ENCODE data around the gene PSMC5.
"Not testable (repeated sequence)": the region's sequence is repeated elsewhere in the genome, so short reads cannot be mapped to it uniquely, and the experiment has no call there.

The PSMC5 gene

DNA sequence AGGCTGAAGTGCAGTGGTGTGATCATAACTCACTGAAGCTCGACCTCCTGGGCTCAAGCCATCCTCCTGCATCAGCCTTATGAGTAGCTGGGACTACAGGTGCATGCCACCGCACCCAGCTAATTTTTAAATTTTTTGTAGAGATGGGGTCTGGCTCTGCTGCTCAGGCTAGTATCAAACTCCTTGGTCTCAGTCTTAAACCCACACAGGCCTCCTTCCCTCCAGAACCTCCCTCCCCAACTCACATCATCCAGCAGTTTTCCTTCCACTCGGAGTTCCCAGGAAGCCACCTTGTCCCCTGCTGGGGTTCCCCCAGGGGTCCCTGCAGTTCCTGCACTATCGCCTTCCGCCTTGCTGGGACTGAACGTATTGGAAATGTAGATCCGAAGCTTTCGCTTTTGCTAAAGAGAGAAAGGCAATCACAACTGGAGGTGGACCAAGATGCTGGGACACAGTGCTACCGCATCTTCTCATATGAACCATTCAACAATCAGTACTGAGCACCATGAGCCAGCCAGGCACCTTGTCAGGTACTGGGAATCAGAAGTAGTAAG lies 8.0 kb downstream of the PSMC5 start:
- no peak overlapping the region for H3K4me3 Mint-ChIP-seq
- H3K36me3 Mint-ChIP-seq (ENCODE audit: insufficient read depth) = peaks cover 45% of the 10 kb centered on the region
- no peaks in the 10 kb centered on the region for H3K27me3 Mint-ChIP-seq
- no peaks in the 10 kb centered on the region for H3K9me3 Mint-ChIP-seq
- no peak for ATAC-seq (replicated peaks; ENCODE audit: extremely low read depth, poor library complexity, severe bottlenecking)
- DNase-seq (ENCODE audit: low spot score in 2 of 2) = no peak
- H3K4me1 Mint-ChIP-seq = peaks cover 47% of the 10 kb centered on the region
- H3K27ac Mint-ChIP-seq (ENCODE audit: low read depth) = peak overlapping the region; percentile 71

DNA sequence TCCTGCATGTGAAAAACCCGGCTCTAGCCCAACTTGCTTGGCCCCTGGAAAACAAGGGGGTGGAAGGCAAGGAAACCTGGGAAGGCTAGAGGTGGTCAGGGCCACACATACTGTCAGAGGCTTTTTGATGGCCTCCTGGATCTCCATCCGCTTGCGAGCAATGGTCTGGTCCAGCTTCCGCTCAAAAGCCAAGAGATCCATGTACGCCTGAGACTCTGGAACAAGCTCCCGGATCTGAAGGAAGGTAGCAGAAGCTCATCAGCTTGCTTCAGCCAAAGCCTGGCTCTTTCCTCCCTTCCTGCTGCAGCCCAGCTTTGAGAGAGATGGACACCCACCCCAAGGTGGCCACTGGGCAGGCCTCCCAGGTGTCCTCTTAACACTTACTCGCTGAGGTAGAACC lies 9.6 kb downstream of the PSMC5 start:
- Mint-ChIP-seq H3K27me3 (no peaks in the 10 kb centered on the region), H3K27ac (ENCODE audit: low read depth) (peak overlapping the region; percentile 74), H3K4me1 (peaks cover 47% of the 10 kb centered on the region), H3K36me3 (ENCODE audit: insufficient read depth) (peaks cover 38% of the 10 kb centered on the region), H3K4me3 (no peak overlapping the region), H3K9me3 (no peaks in the 10 kb centered on the region)
- ATAC-seq (replicated peaks; ENCODE audit: extremely low read depth, poor library complexity, severe bottlenecking) = no peak
- no peak for DNase-seq (ENCODE audit: low spot score in 2 of 2)

DNA sequence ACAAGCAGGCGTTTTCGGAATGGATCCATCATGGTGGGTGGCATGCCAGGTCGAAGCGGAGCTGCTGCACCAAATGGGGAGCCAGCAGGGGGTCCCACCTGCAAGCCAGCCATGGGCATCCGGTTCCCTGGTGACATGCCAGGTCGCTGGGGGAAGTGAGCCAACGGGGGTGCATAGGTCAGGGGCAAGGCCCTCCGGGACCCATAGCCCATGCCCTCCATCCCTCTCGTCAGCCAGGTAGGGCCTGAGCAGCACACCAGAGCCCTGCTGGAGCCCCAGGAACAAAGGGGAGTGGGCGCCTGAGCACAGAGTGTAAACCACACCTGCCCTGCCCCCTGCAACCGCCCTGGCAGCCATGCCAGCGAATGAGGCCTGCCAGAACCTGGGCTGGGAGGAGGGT lies 10.2 kb downstream of the PSMC5 start:
- DNase-seq (ENCODE audit: low spot score in 2 of 2) (no peak), ATAC-seq (replicated peaks; ENCODE audit: extremely low read depth, poor library complexity, severe bottlenecking) (no peak)
- Mint-ChIP-seq H3K4me1 (peaks cover 46% of the 10 kb centered on the region), H3K36me3 (ENCODE audit: insufficient read depth) (peaks cover 38% of the 10 kb centered on the region), H3K27me3 (no peaks in the 10 kb centered on the region), H3K27ac (ENCODE audit: low read depth) (peak overlapping the region; percentile 74), H3K9me3 (no peaks in the 10 kb centered on the region), H3K4me3 (no peak overlapping the region)

DNA sequence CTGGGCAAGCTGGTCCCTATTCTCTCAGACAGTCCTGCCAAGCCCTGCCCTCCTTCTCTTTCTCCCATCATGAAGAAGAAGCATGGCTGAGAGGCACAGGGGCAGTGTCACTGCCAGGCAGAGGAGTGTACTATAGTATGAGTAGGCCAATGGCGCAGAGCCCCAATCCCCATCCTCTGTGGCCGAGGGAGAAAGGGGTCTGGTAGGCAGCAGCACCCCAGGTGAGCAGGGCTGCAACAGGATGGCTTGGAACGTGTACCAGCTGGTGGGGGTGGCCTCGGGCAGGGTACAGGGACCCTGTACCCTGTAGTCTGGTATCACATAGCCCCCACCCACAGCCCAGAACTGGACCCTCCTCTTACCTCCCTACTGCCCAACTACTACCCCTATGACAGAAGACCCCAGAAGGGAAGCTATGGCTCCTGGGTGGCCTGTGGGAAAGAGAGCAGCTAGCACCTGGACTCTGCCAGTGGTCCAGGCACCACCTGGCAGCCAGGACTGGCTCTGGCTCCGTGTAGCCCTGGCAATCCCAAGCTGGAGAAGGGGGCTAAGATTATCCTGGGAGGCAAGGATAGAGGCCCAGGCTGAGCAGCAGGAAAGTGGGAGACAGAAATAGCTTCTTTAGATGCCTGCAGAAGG lies 10.8 kb downstream of the PSMC5 start:
- Mint-ChIP-seq H3K36me3 (ENCODE audit: insufficient read depth) (peaks cover 38% of the 10 kb centered on the region), H3K4me3 (no peak overlapping the region), H3K9me3 (no peaks in the 10 kb centered on the region), H3K27ac (ENCODE audit: low read depth) (peak overlapping the region; percentile 70), H3K4me1 (peaks cover 46% of the 10 kb centered on the region), H3K27me3 (no peaks in the 10 kb centered on the region)
- DNase-seq (ENCODE audit: low spot score in 2 of 2) (no peak), ATAC-seq (replicated peaks; ENCODE audit: extremely low read depth, poor library complexity, severe bottlenecking) (no peak)

DNA sequence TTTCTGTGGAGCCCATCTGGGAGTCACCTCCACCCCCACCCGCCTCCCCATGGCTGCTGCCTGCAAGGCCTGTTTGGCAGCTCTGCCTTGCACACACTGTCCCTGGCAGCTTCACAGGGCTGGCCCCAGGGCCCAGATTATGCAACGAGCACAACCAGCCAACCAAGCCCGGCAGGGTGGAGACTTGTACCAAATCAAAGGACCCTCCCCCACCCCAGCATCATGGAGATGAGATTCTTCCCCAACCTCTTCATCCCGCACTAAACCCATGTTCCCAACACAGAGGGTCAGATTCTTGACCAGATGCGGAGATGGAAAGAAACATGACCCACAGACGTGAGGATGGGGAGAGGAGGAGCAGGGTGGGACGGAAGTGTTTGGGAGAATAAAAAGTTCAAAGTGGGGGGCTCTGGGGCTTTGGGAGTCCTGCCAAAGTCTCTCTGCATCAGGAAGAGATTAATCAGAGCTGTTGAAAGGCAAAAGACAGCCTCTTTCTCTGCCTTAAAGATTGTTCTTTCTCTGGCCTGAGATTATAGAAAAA lies 11.5 kb downstream of the PSMC5 start:
- ATAC-seq (replicated peaks; ENCODE audit: extremely low read depth, poor library complexity, severe bottlenecking) = no peak
- peak overlapping the region; percentile 70 for H3K27ac Mint-ChIP-seq (ENCODE audit: low read depth)
- H3K4me1 Mint-ChIP-seq = peaks cover 46% of the 10 kb centered on the region

DNA sequence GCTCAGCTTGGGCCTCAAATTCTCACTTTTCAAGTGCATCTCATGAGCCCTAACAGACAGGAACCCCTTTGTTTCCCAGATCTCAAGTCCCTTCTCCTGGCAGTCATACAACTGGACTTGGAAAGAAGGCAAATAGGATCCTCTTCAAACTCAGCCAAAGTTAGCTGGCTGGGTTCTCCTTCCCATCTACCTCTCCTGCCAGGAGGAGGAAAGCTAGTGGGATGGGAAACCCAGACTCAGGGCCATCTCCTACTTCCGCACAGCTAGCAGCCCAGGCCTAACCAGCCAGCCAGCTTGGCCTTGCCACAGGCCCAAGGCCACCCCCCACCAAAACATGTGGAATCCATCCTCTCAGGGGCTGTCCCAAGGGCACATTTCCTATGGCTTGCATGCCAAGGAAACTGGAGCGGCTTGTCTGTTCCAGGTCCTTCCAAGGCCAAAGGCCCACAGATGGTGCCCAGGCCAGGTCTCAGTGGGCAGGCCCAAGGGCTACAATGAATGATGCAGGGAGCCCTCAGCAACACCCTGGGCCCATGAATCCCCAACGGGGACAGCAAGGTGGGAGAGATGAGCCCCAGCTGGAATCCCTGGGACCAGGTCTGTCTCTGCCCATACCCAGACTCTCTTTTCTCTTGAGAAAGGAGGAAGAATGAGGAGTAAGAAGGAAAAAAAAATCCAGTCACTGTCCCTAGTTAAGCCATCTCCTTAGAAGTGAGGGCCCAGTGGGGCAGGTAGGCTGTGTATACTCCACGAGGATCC lies 13.5 kb downstream of the PSMC5 start:
- Mint-ChIP-seq H3K4me1 (peaks cover 36% of the 10 kb centered on the region), H3K27me3 (no peaks in the 10 kb centered on the region)
- DNase-seq (ENCODE audit: low spot score in 2 of 2) = no peak

More for the DNA sequence above, 11.5 kb downstream of the PSMC5 start:
- Mint-ChIP-seq H3K9me3 (no peaks in the 10 kb centered on the region), H3K4me3 (no peak overlapping the region), H3K36me3 (ENCODE audit: insufficient read depth) (peaks cover 40% of the 10 kb centered on the region), H3K27me3 (no peaks in the 10 kb centered on the region)
- no peak for DNase-seq (ENCODE audit: low spot score in 2 of 2)

DNA sequence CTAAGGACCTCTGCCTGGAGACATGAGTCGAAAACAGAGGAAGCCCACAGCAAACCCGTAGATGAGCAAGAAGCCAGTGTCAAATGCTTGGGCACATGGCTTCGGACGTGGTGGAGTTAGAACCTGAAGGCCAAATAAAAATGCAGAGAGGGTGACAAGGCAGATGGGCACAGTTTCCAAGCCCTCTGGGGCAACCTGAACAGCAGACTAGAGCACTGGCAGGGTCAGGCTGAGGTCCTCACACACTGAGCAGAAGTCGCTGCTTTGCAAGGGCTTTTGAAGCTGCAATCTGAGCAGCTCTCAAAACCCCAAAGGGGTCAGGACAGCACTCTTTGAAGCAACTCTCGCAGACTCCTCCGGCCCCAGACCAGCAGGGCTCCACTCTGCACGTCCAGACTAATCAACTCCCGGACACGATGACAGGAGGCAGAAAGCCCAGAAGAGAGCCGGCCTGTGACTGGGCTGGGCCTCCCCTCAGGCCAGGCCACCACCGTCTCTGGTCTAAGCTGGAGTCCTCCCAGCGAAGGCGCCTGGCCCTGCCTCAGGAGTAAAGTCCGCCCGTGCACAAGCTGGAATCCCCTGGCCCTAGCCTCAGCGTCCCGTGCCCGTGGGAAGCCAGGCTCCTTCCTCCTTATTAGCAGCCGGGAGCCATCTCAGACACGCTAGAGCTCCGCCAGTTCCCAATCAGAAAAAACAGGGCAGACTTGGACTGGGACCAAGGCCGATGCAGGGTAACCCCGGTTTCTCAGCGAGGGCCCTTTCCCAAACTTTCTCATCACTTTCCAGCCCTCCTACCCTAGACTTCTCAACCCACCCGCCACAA lies 14.3 kb downstream of the PSMC5 start:
- Mint-ChIP-seq H3K27ac (ENCODE audit: low read depth) (peak overlapping the region; percentile 93), H3K36me3 (ENCODE audit: insufficient read depth) (peaks cover 18% of the 10 kb centered on the region), H3K4me1 (peaks cover 36% of the 10 kb centered on the region), H3K9me3 (no peaks in the 10 kb centered on the region), H3K27me3 (no peaks in the 10 kb centered on the region), H3K4me3 (peak overlapping the region; percentile 93)
- no peak for DNase-seq (ENCODE audit: low spot score in 2 of 2)
- no peak for ATAC-seq (replicated peaks; ENCODE audit: extremely low read depth, poor library complexity, severe bottlenecking)

More for the DNA sequence above, 13.5 kb downstream of the PSMC5 start:
- no peaks in the 10 kb centered on the region for H3K9me3 Mint-ChIP-seq
- ATAC-seq (replicated peaks; ENCODE audit: extremely low read depth, poor library complexity, severe bottlenecking) = no peak
- peak overlapping the region; percentile 93 for H3K27ac Mint-ChIP-seq (ENCODE audit: low read depth)
- peaks cover 26% of the 10 kb centered on the region for H3K36me3 Mint-ChIP-seq (ENCODE audit: insufficient read depth)
- H3K4me3 Mint-ChIP-seq = peak overlapping the region; percentile 93

DNA sequence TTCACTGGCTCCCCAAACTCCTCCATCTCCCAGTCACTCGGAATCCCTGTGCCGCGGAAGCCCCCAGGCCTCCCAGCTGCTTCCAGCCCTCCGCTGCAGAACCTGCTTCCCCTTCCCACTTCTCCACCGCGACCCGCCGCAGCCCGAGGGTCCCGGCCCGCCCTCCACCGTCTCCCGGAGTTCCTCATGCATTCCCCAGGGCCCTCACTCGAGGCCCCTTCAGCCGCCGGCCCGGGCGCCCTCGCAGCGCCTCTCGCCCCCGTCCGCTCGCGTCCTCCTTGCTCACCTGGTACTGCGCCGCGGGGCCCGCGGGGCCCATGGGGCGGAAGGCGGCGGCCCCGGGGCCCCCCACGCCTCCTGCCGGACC lies 14.9 kb downstream of the PSMC5 start:
- peak; percentile 40 for ATAC-seq (replicated peaks; ENCODE audit: extremely low read depth, poor library complexity, severe bottlenecking)
- peak overlapping the region; percentile 93 for H3K27ac Mint-ChIP-seq (ENCODE audit: low read depth)
- no peaks in the 10 kb centered on the region for H3K27me3 Mint-ChIP-seq
- peaks cover 16% of the 10 kb centered on the region for H3K36me3 Mint-ChIP-seq (ENCODE audit: insufficient read depth)
- H3K4me3 Mint-ChIP-seq = peak overlapping the region; percentile 93
- H3K4me1 Mint-ChIP-seq = peaks cover 36% of the 10 kb centered on the region
- no peaks in the 10 kb centered on the region for H3K9me3 Mint-ChIP-seq
- DNase-seq (ENCODE audit: low spot score in 2 of 2) = no peak

DNA sequence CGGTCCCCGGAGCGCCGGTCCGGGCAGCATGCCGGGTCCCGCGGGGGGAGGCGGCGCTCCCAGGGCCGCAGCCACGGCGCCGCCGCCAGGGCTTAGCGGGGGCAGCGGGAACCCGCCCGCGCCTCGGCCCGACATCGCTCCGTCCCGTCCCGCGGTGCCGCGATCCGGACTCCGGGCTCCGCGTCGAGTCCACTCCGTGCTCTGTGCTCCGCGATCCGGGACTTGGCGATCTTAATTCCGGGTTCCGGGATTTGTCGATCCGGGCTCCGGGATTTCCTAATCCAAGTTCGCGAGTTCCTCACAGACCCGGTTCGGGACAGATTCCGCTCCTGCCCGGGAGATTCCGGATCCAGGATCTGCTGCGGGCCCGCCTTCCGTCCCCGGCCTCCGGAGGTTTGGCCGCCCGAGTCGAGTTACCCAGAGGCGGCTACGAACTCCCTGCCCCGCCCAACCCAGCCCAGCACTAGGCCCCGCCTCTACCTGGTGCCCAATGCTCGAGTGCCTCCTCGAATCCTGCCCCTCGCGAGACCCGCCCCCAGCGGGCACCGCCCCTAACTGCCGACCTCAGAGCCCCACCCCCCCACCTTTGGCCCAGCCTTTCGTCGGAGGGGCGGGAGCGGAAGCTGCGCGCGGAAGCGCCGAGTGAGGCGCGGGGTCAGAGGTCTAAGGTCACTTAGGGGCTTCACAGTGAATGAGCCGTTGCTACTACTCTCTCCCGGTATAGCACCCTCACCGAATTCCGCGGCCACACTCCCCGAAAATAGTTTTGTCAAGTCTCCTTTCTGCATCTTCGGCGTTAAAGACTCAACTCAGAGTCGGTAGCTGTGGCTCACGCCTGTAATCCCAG lies 15.5 kb downstream of the PSMC5 start, which contains the start of gene SMARCD2:
SMARCD2 (minus strand) TSS at position 146 of the 847 bp plus-strand sequence; CDS start at position 135, 11 bp downstream.
- Mint-ChIP-seq H3K36me3 (ENCODE audit: insufficient read depth) (peaks cover 16% of the 10 kb centered on the region), H3K4me3 (peak within 1 kb of the TSS; percentile 93), H3K27me3 (no peaks in the 10 kb centered on the region), H3K9me3 (no peaks in the 10 kb centered on the region), H3K27ac (ENCODE audit: low read depth) (peak within 1 kb of the TSS; percentile 93), H3K4me1 (peaks cover 36% of the 10 kb centered on the region)
- peak; percentile 91 for ATAC-seq (replicated peaks; ENCODE audit: extremely low read depth, poor library complexity, severe bottlenecking)
- DNase-seq (ENCODE audit: low spot score in 2 of 2) = peak; percentile 97

DNA sequence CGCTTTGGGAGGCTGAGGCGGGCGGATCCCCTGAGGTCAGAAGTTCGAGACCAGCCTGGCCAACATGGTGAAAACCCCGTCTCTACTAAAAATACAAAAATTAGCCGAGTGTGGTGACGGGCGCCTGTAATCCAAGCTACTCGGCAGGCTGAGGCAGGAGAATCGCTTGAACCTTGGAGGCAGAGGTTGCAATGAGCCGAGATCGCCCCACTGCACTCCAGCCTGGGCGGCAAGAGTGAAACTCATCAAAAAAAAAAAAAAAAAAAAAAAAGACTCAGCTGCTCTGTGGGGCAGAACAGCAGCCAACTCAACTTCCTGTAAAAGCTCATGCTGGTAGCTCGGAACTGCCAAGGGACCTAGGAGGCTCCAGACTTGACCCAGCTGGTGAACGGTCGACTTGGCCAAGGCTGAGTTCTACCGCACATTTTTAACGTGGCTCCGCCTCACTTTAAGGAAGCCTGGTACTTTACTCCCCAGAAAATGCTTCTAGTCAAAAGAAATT lies 16.2 kb downstream of the PSMC5 start:
- H3K36me3 Mint-ChIP-seq (ENCODE audit: insufficient read depth) = peaks cover 16% of the 10 kb centered on the region
- H3K9me3 Mint-ChIP-seq; DNase-seq (ENCODE audit: low spot score in 2 of 2); H3K27me3 Mint-ChIP-seq: not testable (repeated sequence)
- peaks cover 35% of the 10 kb centered on the region for H3K4me1 Mint-ChIP-seq
- H3K4me3 Mint-ChIP-seq = peak overlapping the region; percentile 93
- peak; percentile 30 for ATAC-seq (replicated peaks; ENCODE audit: extremely low read depth, poor library complexity, severe bottlenecking)
- H3K27ac Mint-ChIP-seq (ENCODE audit: low read depth) = peak overlapping the region; percentile 71

DNA sequence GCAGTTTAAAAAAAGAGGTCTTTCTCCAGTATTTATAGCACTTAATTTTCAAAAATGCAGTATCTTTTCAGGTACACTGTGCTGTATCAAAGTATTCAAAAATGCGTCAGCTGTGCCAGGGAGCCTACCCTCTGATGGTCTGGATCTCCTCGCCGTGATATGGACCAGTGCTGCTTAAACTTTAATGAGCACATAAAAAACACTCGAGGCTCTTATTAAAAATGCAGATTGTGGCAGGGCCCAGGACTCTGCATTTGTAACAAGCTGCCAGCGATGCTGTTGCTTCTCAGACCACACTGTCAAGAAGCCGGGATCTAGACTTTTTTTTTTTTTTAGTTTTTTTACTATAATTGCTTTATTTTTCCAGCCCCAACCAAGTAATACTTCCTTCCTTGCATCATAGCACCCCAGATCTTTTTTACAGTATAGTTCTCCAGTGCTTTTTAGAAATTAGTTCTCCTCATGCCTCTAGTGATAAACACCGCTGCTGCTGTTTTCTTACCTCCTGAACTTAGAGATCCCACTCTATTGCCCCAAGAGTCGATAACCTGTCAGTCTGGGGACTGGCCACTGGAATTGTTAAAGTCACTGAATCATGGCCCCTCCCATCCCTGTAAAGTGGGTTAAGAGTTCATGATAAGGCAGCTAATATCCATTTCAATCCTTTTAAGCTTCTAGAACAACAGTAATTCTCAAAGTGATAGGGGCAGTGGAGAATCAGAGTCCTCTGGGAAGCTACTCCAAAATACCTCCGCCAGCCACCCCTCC lies 16.9 kb downstream of the PSMC5 start:
- no peak for ATAC-seq (replicated peaks; ENCODE audit: extremely low read depth, poor library complexity, severe bottlenecking)
- peaks cover 16% of the 10 kb centered on the region for H3K36me3 Mint-ChIP-seq (ENCODE audit: insufficient read depth)
- peak overlapping the region; percentile 71 for H3K27ac Mint-ChIP-seq (ENCODE audit: low read depth)
- H3K4me3 Mint-ChIP-seq = peak overlapping the region; percentile 93
- no peaks in the 10 kb centered on the region for H3K9me3 Mint-ChIP-seq
- H3K4me1 Mint-ChIP-seq = peaks cover 33% of the 10 kb centered on the region
- H3K27me3 Mint-ChIP-seq = no peaks in the 10 kb centered on the region
- DNase-seq (ENCODE audit: low spot score in 2 of 2) = no peak
